Gastroesophageal sphincter (tissue), 4 donors: ENCODE data around the gene CHRM5. TPM values are rescaled to one million over a fixed set of nuclear protein-coding genes. Genes with fewer than 3 reads are reported as not detected.

ENCODE experiments used
- ATAC-seq: fragments of 150-250 bp; one replicate; pipeline ENCODE4 v1.9.1; 2016; ENCODE audit warnings: mild to moderate bottlenecking, moderate library complexity
- H3K27ac ChIP-seq, 4 donors: fragments of 200-600 bp; sonication (generic) in 3 of 4; 1 replicate in 3 of 4; 2 replicates in 1 of 4; pipeline ENCODE4 v1.5.1; 2016 to 2019
- H3K27me3 ChIP-seq: fragments of 200-600 bp; sonication (generic); one replicate; pipeline ENCODE4 v1.5.1; 2019
- H3K36me3 ChIP-seq, 2 donors: fragments of 200-600 bp; sonication (generic); one replicate each; pipeline ENCODE4 v1.5.1; 2019; ENCODE audit warnings: control low read depth in 1 of 2
- H3K4me1 ChIP-seq, 3 donors: fragments of 200-600 bp; sonication (generic); 1 replicate in 2 of 3; 2 replicates in 1 of 3; pipeline ENCODE4 v1.5.1; 2016 to 2019; ENCODE audit warnings: control low read depth in 2 of 3
- H3K4me3 ChIP-seq, 2 donors: fragments of 200-600 bp; sonication (generic); one replicate each; pipeline ENCODE4 v1.5.1; 2019; ENCODE audit warnings: mild to moderate bottlenecking in 1 of 2, moderate library complexity in 1 of 2
- H3K9me3 ChIP-seq, 3 donors: fragments of 200-600 bp; sonication (generic); one replicate each; pipeline ENCODE4 v1.5.1; 2017 to 2019; ENCODE audit warnings: control low read depth in 2 of 3
- EP300 ChIP-seq: sonication (generic); formaldehyde crosslinking; IDR thresholded peaks from one replicate; pipeline ENCODE4 v1.6.1; 2017; ENCODE audit warnings: antibody characterized with exemption, mild to moderate bottlenecking
- POLR2A ChIP-seq, 2 donors: fragments of 450-650 bp; IDR thresholded peaks; one replicate each; pipeline ENCODE4 v1.6.1; 2017; ENCODE audit warnings: antibody characterized with exemption in 2 of 2, mild to moderate bottlenecking in 2 of 2, moderate library complexity in 1 of 2
- POLR2AphosphoS5 ChIP-seq: sonication (generic); formaldehyde crosslinking; IDR thresholded peaks from one replicate; pipeline ENCODE4 v1.6.1; 2017; ENCODE audit warnings: antibody characterized with exemption
- WGBS, 2 donors: methylation state at CpG; one replicate each; pipeline ENCODE4 v1.1.5; 2018; ENCODE audit warnings: low coverage in 1 of 2; 5-methylcytosine and 5-hydroxymethylcytosine counted together
- total RNA-seq, 4 donors: library from RNA; depleted of rRNA; stranded (reverse); fragments of >200 nt; gene quantifications; one replicate each; pipeline ENCODE4 v1.1.0, GENCODE V29; 2016
- TF ChIP-seq, protein P1 (sequence below), 4 experiments: fragments of 200-600 bp in 2 of 4; fragments of 450-650 bp in 2 of 4; sonication (generic) in 1 of 4; IDR thresholded peaks; one replicate each; pipeline ENCODE4 v1.5.1; 2017 to 2019; ENCODE audit warnings: antibody characterized with exemption in 4 of 4, mild to moderate bottlenecking in 2 of 4, moderate library complexity in 2 of 4

Gene CHRM5, protein sequence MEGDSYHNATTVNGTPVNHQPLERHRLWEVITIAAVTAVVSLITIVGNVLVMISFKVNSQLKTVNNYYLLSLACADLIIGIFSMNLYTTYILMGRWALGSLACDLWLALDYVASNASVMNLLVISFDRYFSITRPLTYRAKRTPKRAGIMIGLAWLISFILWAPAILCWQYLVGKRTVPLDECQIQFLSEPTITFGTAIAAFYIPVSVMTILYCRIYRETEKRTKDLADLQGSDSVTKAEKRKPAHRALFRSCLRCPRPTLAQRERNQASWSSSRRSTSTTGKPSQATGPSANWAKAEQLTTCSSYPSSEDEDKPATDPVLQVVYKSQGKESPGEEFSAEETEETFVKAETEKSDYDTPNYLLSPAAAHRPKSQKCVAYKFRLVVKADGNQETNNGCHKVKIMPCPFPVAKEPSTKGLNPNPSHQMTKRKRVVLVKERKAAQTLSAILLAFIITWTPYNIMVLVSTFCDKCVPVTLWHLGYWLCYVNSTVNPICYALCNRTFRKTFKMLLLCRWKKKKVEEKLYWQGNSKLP
- total RNA-seq, result not detected

DNA sequence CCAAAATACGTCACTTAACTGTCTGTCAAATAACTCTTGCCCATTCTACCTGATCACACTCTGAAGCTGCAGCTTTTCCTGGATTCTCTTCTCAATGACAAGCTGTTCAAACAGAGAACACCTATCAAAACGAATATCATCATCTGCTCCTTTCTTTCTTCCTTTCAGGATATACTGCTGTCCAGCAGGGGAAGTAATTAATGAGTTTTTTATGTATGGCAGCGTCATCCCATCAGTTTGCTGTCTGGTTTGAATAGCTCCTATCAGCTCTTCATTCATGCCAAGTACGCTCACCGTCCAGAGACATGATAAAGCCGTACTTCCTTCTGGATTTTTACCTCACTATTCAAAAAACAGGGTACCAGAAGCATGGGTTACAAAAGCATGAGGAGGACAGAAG, at the start of gene CHRM5:
Gene CHRM5, plus strand, starts transcription at position 274 of the 400 bp plus-strand sequence. CDS start 94,221 bp downstream, outside the sequence.
- 68 to 70% methylated on average over 2 to 6 of the region's 6 CpGs for WGBS, 2 donors
- H3K4me1 ChIP-seq, result no peaks in the 10 kb centered on the region
- H3K4me3 ChIP-seq, result no peak within 1 kb of the TSS
- H3K9me3 ChIP-seq, result no peaks in the 10 kb centered on the region
- H3K27me3 ChIP-seq, result no peaks in the 10 kb centered on the region
- no peak for ATAC-seq
- TF ChIP-seq EP300 (no peak), POLR2A (IDR thresholded peaks at IDR 0.05) (no peak), POLR2AphosphoS5 (no peak)
- TF ChIP-seq, protein P1, sequence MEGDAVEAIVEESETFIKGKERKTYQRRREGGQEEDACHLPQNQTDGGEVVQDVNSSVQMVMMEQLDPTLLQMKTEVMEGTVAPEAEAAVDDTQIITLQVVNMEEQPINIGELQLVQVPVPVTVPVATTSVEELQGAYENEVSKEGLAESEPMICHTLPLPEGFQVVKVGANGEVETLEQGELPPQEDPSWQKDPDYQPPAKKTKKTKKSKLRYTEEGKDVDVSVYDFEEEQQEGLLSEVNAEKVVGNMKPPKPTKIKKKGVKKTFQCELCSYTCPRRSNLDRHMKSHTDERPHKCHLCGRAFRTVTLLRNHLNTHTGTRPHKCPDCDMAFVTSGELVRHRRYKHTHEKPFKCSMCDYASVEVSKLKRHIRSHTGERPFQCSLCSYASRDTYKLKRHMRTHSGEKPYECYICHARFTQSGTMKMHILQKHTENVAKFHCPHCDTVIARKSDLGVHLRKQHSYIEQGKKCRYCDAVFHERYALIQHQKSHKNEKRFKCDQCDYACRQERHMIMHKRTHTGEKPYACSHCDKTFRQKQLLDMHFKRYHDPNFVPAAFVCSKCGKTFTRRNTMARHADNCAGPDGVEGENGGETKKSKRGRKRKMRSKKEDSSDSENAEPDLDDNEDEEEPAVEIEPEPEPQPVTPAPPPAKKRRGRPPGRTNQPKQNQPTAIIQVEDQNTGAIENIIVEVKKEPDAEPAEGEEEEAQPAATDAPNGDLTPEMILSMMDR (IDR thresholded peaks at IDR 0.05), result no peak
- no peaks in the 10 kb centered on the region for H3K36me3 ChIP-seq
- H3K27ac ChIP-seq, result no peak within 1 kb of the TSS

DNA sequence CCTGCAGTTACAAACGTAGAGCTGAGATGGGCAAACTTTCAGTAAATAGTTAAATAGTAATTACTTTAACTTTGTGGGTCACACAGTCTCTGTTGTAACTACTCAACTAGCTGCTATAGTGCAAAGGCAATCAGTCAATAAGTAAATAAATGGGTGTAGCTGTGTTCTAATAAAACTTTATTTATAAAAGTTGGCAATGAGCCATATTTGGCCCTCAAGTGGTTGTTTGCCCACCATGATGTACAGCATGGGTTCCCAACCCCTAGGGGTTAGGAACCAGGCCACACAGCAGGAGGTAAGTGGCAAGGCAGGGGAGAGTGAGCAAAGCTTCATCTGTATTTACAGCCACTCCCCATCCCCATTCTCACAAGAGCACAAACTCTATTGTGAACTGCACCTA, 44.9 kb upstream of the CHRM5 start:
- TF ChIP-seq POLR2A (IDR thresholded peaks at IDR 0.05) (no peak), POLR2AphosphoS5 (no peak), EP300 (no peak)
- TF ChIP-seq, protein P1 (IDR thresholded peaks at IDR 0.05), result no peak
- no peak overlapping the region for H3K27ac ChIP-seq

DNA sequence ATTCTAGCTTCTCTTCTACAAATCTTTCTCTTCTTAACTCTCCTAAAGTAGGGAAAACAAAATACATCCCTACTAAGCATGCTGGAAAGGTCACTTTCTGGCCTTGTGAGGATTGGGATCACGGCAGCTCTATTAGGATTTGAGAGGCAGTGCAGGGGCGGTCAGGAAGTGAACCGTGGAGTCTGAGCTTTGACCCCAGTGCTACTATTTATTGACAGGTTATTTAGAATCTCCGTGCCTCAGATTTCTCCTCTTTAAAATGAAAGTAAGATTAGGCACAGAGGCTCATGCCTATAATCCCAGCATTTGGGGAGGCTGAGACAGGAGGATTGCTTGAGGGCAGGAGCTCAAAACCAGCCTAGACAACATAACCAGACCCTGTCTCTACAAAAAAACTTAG, 42.0 kb upstream of the CHRM5 start:
- no peaks in the 10 kb centered on the region for H3K36me3 ChIP-seq
- H3K27me3 ChIP-seq, result no peaks in the 10 kb centered on the region
- no peak overlapping the region for H3K27ac ChIP-seq
- WGBS, 2 donors, result 63% methylated on average over 2 to 3 of the region's 4 CpGs
- no peak overlapping the region for H3K4me3 ChIP-seq
- H3K4me1 ChIP-seq, result no peaks in the 10 kb centered on the region
- no peak for ATAC-seq
- no peaks in the 10 kb centered on the region for H3K9me3 ChIP-seq
- TF ChIP-seq POLR2A (IDR thresholded peaks at IDR 0.05), result no peak
- TF ChIP-seq, protein P1 (IDR thresholded peaks at IDR 0.05), result no peak

More for the DNA sequence above, 44.9 kb upstream of the CHRM5 start:
- no peaks in the 10 kb centered on the region for H3K27me3 ChIP-seq
- H3K9me3 ChIP-seq, result no peaks in the 10 kb centered on the region
- no peaks in the 10 kb centered on the region for H3K4me1 ChIP-seq
- ATAC-seq, result no peak
- no peak overlapping the region for H3K4me3 ChIP-seq
- no peaks in the 10 kb centered on the region for H3K36me3 ChIP-seq
- 78 to 96% methylated on average over 1 of the region's 1 CpG for WGBS, 2 donors

DNA sequence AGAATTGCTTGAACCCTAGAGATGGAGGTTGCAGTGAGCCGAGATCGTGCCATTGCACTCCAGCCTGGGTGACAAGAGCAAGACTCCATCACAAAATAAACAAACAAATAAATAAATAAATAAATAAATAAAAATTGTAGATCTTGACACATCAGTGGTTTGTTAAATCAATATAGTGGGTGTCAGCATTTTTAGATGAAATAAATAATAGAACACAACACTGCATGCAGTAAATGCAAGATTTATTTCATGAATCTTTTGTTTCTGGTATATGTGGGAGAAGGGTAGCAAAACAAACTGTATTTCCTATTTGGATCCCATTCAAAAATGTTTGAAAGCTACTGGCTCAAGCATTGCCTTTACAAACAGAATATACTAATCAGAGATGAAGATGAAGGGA, 35.6 kb upstream of the CHRM5 start:
- no peak overlapping the region for H3K4me3 ChIP-seq
- no peak overlapping the region for H3K27ac ChIP-seq
- WGBS, 2 donors, result 100% methylated on average over 2 of the region's 2 CpGs
- no peaks in the 10 kb centered on the region for H3K36me3 ChIP-seq
- ATAC-seq, result no peak
- no peaks in the 10 kb centered on the region for H3K9me3 ChIP-seq
- H3K27me3 ChIP-seq, result no peaks in the 10 kb centered on the region
- TF ChIP-seq, protein P1 (IDR thresholded peaks at IDR 0.05), result no peak
- TF ChIP-seq POLR2AphosphoS5 (no peak), EP300 (no peak), POLR2A (IDR thresholded peaks at IDR 0.05) (no peak)
- H3K4me1 ChIP-seq, result no peaks in the 10 kb centered on the region

DNA sequence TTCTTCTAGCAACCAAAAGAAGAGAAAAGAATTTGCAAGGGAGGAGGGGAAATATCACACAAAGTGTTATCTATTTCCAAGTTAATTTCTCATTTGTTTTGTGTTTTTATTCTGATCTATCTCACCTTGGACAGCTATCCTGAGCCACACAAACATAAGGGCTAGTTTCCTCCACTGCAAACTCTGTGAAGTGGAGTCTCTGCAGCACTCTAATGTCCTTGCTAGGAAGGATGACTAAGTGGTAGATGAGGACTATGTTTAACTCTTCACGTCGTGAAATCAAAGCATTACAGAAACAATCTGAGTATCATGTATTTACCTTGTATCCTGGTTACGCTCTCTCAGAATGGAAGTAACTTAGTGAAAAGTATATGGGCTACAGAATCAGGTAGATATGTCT, 33.9 kb upstream of the CHRM5 start:
- Histone ChIP-seq H3K4me1 (no peaks in the 10 kb centered on the region), H3K27ac (no peak overlapping the region), H3K9me3 (no peaks in the 10 kb centered on the region), H3K27me3 (no peaks in the 10 kb centered on the region), H3K36me3 (no peaks in the 10 kb centered on the region), H3K4me3 (no peak overlapping the region)
- WGBS, 2 donors, result 53 to 54% methylated on average over 3 of the region's 3 CpGs
- ATAC-seq, result no peak
- no peak for TF ChIP-seq EP300
- no peak for TF ChIP-seq POLR2A (IDR thresholded peaks at IDR 0.05)
- no peak for TF ChIP-seq POLR2AphosphoS5
- TF ChIP-seq, protein P1 (IDR thresholded peaks at IDR 0.05), result no peak
